ENCODE measurements around the gene ST3GAL3. TPM values are rescaled to one million over a fixed set of nuclear protein-coding genes. Genes with fewer than 3 reads are reported as not detected.

Gene ST3GAL3
- total and polyA plus RNA-seq, 4 donors, result 20.2 to 32.0 (median 27.0) TPM

GRCh38 chr1:43691871-43692815 is 15.2 kb upstream of the ST3GAL3 start:
- Histone ChIP-seq H3K4me1 (ENCODE audit: control insufficient read depth in 1 of 2, insufficient read depth in 2 of 2, low read length in 2 of 2) (no peaks in the 10 kb centered on the region), H3K9me3 (ENCODE audit: control insufficient read depth, low read length) (no peaks in the 10 kb centered on the region), H3K36me3 (ENCODE audit: control insufficient read depth in 1 of 2, insufficient read depth in 2 of 2, low read length in 1 of 2) (peaks cover 8 to 31% of the 10 kb centered on the region in 2 donors), H3K4me3 (ENCODE audit: low read length in 2 of 2) (no peak overlapping the region), H3K27ac (ENCODE audit: low read depth in 1 of 2, low read length in 2 of 2) (no peak overlapping the region), H3K27me3 (ENCODE audit: control insufficient read depth in 1 of 2, insufficient read depth in 2 of 2, low read length in 1 of 2) (no peaks in the 10 kb centered on the region)
- DNase-seq, result no peak
- no peak for ATAC-seq (ENCODE audit: low FRiP score)
- intact Hi-C loops (cut with DNase I), result no loop called here
- WGBS, 2 donors, result 82 to 84% methylated on average over 10 of the region's 10 CpGs

GRCh38 chr1:43693371-43693770 is 14.0 kb upstream of the ST3GAL3 start:
- no peak overlapping the region for H3K4me3 ChIP-seq (ENCODE audit: low read length in 2 of 2)
- 88% methylated on average over 6 of the region's 6 CpGs for WGBS, 2 donors
- H3K27me3 ChIP-seq (ENCODE audit: control insufficient read depth in 1 of 2, insufficient read depth in 2 of 2, low read length in 1 of 2), result no peaks in the 10 kb centered on the region
- H3K27ac ChIP-seq (ENCODE audit: low read depth in 1 of 2, low read length in 2 of 2), result no peak overlapping the region
- ATAC-seq (ENCODE audit: low FRiP score), result no peak
- no peak for DNase-seq
- no peaks in the 10 kb centered on the region for H3K4me1 ChIP-seq (ENCODE audit: control insufficient read depth in 1 of 2, insufficient read depth in 2 of 2, low read length in 2 of 2)
- intact Hi-C loops (cut with DNase I), result no loop called here
- no peaks in the 10 kb centered on the region for H3K9me3 ChIP-seq (ENCODE audit: control insufficient read depth, low read length)
- peaks cover 12 to 37% of the 10 kb centered on the region in 2 donors for H3K36me3 ChIP-seq (ENCODE audit: control insufficient read depth in 1 of 2, insufficient read depth in 2 of 2, low read length in 1 of 2)

- Histone ChIP-seq H3K9me3 (ENCODE audit: control insufficient read depth, low read length) (no peaks in the 10 kb centered on the region), H3K27me3 (ENCODE audit: control insufficient read depth in 1 of 2, insufficient read depth in 2 of 2, low read length in 1 of 2) (no peaks in the 10 kb centered on the region), H3K4me1 (ENCODE audit: control insufficient read depth in 1 of 2, insufficient read depth in 2 of 2, low read length in 2 of 2) (no peaks in the 10 kb centered on the region), H3K4me3 (ENCODE audit: low read length in 2 of 2) (no peak overlapping the region), H3K27ac (ENCODE audit: low read depth in 1 of 2, low read length in 2 of 2) (no peak overlapping the region), H3K36me3 (ENCODE audit: control insufficient read depth in 1 of 2, insufficient read depth in 2 of 2, low read length in 1 of 2) (peaks cover 10 to 12% of the 10 kb centered on the region in 2 donors)
- DNase-seq (no peak), ATAC-seq (ENCODE audit: low FRiP score) (no peak)
- intact Hi-C loops (cut with DNase I), result no loop called here
- WGBS, 2 donors, result 94 to 95% methylated on average over 5 of the region's 5 CpGs
Observed at GRCh38 chr1:43699281-43699680, 8.1 kb upstream of the ST3GAL3 start.

- peaks cover 4 to 5% of the 10 kb centered on the region in 2 donors for H3K36me3 ChIP-seq (ENCODE audit: control insufficient read depth in 1 of 2, insufficient read depth in 2 of 2, low read length in 1 of 2)
- ATAC-seq (ENCODE audit: low FRiP score) (no peak), DNase-seq (no peak)
- H3K27ac ChIP-seq (ENCODE audit: low read depth in 1 of 2, low read length in 2 of 2), result no peak overlapping the region
- H3K4me1 ChIP-seq (ENCODE audit: control insufficient read depth in 1 of 2, insufficient read depth in 2 of 2, low read length in 2 of 2), result no peaks in the 10 kb centered on the region
- intact Hi-C loops (cut with DNase I), result no loop called here
- no peaks in the 10 kb centered on the region for H3K9me3 ChIP-seq (ENCODE audit: control insufficient read depth, low read length)
- H3K4me3 ChIP-seq (ENCODE audit: low read length in 2 of 2), result no peak overlapping the region
- no peaks in the 10 kb centered on the region for H3K27me3 ChIP-seq (ENCODE audit: control insufficient read depth in 1 of 2, insufficient read depth in 2 of 2, low read length in 1 of 2)
Observed at GRCh38 chr1:43703836-43704235, 3.5 kb upstream of the ST3GAL3 start.

GRCh38 chr1:43704838-43705237 is 2.5 kb upstream of the ST3GAL3 start:
- intact Hi-C loops (cut with DNase I), result loop anchor here in 1 of 2 donors (5.0 kb wide), 1 partner anchor 178 kb away; no protein-coding TSS in a partner anchor
- peaks cover 4 to 5% of the 10 kb centered on the region in 2 donors for H3K36me3 ChIP-seq (ENCODE audit: control insufficient read depth in 1 of 2, insufficient read depth in 2 of 2, low read length in 1 of 2)
- DNase-seq (no peak), ATAC-seq (ENCODE audit: low FRiP score) (no peak)
- 27 to 35% methylated on average over 2 of the region's 2 CpGs for WGBS, 2 donors
- no peak overlapping the region for H3K27ac ChIP-seq (ENCODE audit: low read depth in 1 of 2, low read length in 2 of 2)
- no peaks in the 10 kb centered on the region for H3K27me3 ChIP-seq (ENCODE audit: control insufficient read depth in 1 of 2, insufficient read depth in 2 of 2, low read length in 1 of 2)
- no peak overlapping the region for H3K4me3 ChIP-seq (ENCODE audit: low read length in 2 of 2)
- H3K4me1 ChIP-seq (ENCODE audit: control insufficient read depth in 1 of 2, insufficient read depth in 2 of 2, low read length in 2 of 2), result no peaks in the 10 kb centered on the region
- no peaks in the 10 kb centered on the region for H3K9me3 ChIP-seq (ENCODE audit: control insufficient read depth, low read length)

GRCh38 chr1:43705334-43705733 is 2.0 kb upstream of the ST3GAL3 start:
- H3K36me3 ChIP-seq (ENCODE audit: control insufficient read depth in 1 of 2, insufficient read depth in 2 of 2, low read length in 1 of 2), result peaks cover 4 to 5% of the 10 kb centered on the region in 2 donors
- H3K9me3 ChIP-seq (ENCODE audit: control insufficient read depth, low read length), result no peaks in the 10 kb centered on the region
- ATAC-seq (ENCODE audit: low FRiP score) (no peak), DNase-seq (no peak)
- no peaks in the 10 kb centered on the region for H3K4me1 ChIP-seq (ENCODE audit: control insufficient read depth in 1 of 2, insufficient read depth in 2 of 2, low read length in 2 of 2)
- no peaks in the 10 kb centered on the region for H3K27me3 ChIP-seq (ENCODE audit: control insufficient read depth in 1 of 2, insufficient read depth in 2 of 2, low read length in 1 of 2)
- no peak overlapping the region for H3K4me3 ChIP-seq (ENCODE audit: low read length in 2 of 2)
- WGBS, 2 donors, result 71 to 72% methylated on average over 4 of the region's 4 CpGs
- intact Hi-C loops (cut with DNase I), result loop anchor here in 1 of 2 donors (5.0 kb wide), 1 partner anchor 178 kb away; no protein-coding TSS in a partner anchor
- no peak overlapping the region for H3K27ac ChIP-seq (ENCODE audit: low read depth in 1 of 2, low read length in 2 of 2)

GRCh38 chr1:43705982-43706597 is 1.2 kb upstream of the ST3GAL3 start:
- Histone ChIP-seq H3K27ac (ENCODE audit: low read depth in 1 of 2, low read length in 2 of 2) (no peak overlapping the region), H3K27me3 (ENCODE audit: control insufficient read depth in 1 of 2, insufficient read depth in 2 of 2, low read length in 1 of 2) (no peaks in the 10 kb centered on the region), H3K36me3 (ENCODE audit: control insufficient read depth in 1 of 2, insufficient read depth in 2 of 2, low read length in 1 of 2) (peaks cover 4 to 5% of the 10 kb centered on the region in 2 donors), H3K4me3 (ENCODE audit: low read length in 2 of 2) (no peak overlapping the region), H3K4me1 (ENCODE audit: control insufficient read depth in 1 of 2, insufficient read depth in 2 of 2, low read length in 2 of 2) (no peaks in the 10 kb centered on the region), H3K9me3 (ENCODE audit: control insufficient read depth, low read length) (no peaks in the 10 kb centered on the region)
- DNase-seq (no peak), ATAC-seq (ENCODE audit: low FRiP score) (no peak)
- 59 to 62% methylated on average over 5 of the region's 5 CpGs for WGBS, 2 donors
- intact Hi-C loops (cut with DNase I), result loop anchor here in 1 of 2 donors (2.0 to 5.0 kb wide), 2 partner anchors 55 to 179 kb away; partner anchors contain the start of gene KDM4A

GRCh38 chr1:43706598-43707189 is 642 bp upstream of the ST3GAL3 start:
- ATAC-seq (ENCODE audit: low FRiP score) (peak; percentile 27), DNase-seq (no peak)
- H3K27me3 ChIP-seq (ENCODE audit: control insufficient read depth in 1 of 2, insufficient read depth in 2 of 2, low read length in 1 of 2), result no peaks in the 10 kb centered on the region
- no peaks in the 10 kb centered on the region for H3K4me1 ChIP-seq (ENCODE audit: control insufficient read depth in 1 of 2, insufficient read depth in 2 of 2, low read length in 2 of 2)
- H3K4me3 ChIP-seq (ENCODE audit: low read length in 2 of 2), result peak overlapping the region; percentile 5 to 24
- no peaks in the 10 kb centered on the region for H3K9me3 ChIP-seq (ENCODE audit: control insufficient read depth, low read length)
- intact Hi-C loops (cut with DNase I), result loop anchor here in 1 of 2 donors (2.0 to 5.0 kb wide), 2 partner anchors 56 to 179 kb away; partner anchors contain the start of gene KDM4A
- WGBS, 2 donors, result 1% methylated on average over 30 of the region's 30 CpGs
- H3K36me3 ChIP-seq (ENCODE audit: control insufficient read depth in 1 of 2, insufficient read depth in 2 of 2, low read length in 1 of 2), result peaks cover 4 to 5% of the 10 kb centered on the region in 2 donors
- H3K27ac ChIP-seq (ENCODE audit: low read depth in 1 of 2, low read length in 2 of 2), result no peak overlapping the region
